HL-60/S4 treated with retinoic acid at 250 ng/mL for 4 days and 3 days (cell line): ENCODE measurements around the gene SLC28A1.
"Not testable (repeated sequence)": the region's sequence is repeated elsewhere in the genome, so short reads cannot be mapped to it uniquely, and the experiment has no call there.

ENCODE experiments used
- in situ Hi-C: fragments of 300-500 bp; cut with MboI; formaldehyde crosslinking; loops from 2 replicates; pipeline ENCODE4 v1.7.0; 2022; ENCODE audit warnings: low sequenced_read_pairs

Gene SLC28A1, protein sequence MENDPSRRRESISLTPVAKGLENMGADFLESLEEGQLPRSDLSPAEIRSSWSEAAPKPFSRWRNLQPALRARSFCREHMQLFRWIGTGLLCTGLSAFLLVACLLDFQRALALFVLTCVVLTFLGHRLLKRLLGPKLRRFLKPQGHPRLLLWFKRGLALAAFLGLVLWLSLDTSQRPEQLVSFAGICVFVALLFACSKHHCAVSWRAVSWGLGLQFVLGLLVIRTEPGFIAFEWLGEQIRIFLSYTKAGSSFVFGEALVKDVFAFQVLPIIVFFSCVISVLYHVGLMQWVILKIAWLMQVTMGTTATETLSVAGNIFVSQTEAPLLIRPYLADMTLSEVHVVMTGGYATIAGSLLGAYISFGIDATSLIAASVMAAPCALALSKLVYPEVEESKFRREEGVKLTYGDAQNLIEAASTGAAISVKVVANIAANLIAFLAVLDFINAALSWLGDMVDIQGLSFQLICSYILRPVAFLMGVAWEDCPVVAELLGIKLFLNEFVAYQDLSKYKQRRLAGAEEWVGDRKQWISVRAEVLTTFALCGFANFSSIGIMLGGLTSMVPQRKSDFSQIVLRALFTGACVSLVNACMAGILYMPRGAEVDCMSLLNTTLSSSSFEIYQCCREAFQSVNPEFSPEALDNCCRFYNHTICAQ

DNA sequence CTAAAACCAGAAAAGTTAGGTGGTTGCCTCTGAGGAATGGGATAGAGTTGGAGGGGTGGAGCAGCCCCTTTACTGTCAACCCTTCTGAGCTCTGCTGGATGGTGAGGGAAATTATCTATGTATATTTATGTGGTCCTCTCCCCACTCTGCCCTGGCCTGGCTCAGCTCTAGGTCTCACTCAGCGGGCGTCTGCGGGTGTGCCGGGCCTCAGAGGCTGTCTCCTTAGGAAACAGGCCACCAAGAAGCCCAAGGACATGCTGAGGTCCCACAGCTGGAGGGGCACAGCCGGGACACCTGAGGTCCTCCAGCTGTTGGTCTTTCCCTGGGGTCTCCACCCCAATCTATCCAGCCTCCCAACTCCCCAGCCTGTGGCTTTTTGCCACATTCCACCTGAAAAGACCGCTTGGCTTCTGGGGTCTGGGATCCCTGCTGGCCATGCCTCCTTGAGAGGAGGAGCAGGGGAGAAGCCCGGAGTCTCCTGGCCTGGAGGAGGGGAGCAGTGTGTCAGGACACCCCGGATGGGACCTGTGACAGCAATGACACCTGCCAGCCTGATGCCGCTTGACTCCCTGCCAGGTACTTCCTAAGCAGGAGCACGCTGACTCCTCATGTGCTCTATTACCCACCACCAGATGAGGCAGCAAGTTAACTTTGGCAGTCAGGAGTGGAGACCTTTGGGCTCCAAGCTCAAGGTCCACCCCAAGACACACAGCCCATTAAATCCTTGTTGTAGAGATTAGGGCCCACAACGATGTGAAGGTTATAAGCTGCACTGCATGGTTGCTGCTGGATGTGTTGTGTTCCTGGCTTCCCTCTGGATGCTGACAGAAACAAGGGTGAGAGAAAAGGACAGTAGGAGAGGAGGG lies at the start of gene SLC28A1:
Gene SLC28A1, plus strand, starts transcription at position 747 of the 866 bp plus-strand sequence. CDS start 3,099 bp downstream, outside the sequence.
- in situ Hi-C loops: no loop called here

- in situ Hi-C loops: no loop called here
Measured at GRCh38 chr15:84834969-84835368, 49.5 kb upstream of the SLC28A1 start.

DNA sequence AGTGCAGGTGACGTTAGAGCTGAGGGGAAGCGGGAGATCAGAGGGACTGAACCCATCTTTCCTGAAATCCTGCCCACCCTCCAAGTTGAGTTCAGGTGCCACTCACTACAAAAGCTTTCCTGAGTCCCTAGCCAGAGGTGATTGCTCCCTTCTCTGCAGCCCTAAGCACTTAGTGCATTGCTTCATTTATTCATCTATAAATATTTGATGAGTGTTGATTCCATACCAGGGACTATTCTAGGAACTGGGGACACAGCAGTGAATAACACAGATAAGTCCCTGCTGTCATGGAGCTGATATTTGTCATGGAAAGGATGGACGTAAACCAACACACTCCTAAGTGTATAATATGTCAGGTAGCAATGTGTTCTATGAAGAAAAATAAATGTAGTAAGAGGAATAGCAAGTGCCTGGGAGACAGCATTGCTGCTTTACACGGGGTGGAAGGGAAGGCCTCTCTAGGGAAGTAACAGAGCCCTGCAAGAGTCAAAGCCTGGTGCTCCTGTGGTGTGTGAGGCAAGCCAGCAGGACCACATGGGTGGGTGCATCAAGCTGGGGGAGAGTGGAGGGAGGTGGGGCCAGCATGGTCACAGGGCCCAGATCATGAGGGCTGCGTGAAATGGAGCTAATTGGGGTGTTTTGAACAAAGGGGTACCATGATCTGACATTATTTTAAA lies 48.7 kb upstream of the SLC28A1 start:
- in situ Hi-C loops: no loop called here

DNA sequence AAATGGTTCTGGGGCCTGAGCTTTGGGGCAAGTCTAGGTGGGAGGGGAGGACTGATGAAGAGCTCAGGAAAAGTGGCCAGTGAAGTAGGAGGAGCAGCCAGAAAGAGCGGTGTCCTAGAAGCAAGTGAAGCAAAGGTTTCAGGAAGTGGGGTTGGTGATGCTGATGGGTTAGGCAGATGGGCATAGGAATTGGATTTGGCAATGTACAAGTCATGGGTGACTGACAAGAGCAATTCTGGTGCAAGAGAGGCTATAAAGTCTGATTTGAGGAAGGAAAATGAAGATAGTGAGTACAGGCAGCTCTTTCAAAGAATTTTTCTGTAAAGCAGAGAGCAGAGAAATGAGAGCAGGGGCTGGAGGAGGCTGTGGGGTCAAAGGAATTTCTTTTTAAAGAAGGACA lies 47.6 kb upstream of the SLC28A1 start:
- in situ Hi-C loops: no loop called here

DNA sequence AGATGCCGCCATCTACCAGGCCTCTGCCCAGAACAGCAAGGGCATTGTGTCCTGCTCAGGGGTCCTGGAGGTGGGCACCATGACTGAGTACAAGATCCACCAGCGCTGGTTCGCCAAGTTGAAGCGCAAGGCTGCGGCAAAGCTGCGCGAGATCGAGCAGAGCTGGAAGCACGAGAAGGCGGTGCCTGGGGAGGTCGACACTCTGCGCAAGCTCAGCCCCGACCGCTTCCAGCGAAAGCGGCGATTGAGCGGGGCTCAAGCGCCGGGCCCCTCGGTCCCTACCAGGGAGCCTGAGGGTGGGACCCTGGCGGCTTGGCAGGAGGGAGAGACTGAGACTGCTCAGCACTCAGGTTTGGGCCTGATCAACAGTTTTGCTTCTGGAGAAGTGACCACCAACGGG lies 44.7 kb upstream of the SLC28A1 start:
- in situ Hi-C loops: no loop called here

DNA sequence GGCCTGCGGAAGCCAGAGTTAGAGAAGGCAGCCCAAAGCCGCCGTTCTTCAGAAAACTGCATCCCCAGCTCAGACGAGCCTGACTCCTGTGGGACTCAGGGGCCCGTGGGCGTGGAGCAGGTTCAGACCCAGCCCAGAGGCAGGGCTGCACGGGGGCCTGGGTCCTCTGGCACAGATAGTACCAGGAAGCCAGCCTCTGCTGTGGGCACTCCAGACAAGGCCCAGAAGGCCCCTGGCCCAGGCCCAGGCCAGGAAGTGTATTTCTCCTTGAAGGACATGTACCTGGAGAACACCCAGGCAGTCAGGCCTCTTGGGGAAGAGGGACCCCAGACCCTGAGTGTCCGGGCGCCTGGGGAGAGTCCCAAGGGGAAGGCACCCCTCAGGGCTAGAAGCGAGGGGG lies 44.2 kb upstream of the SLC28A1 start:
- in situ Hi-C loops: no loop called here

GRCh38 chr15:84840741-84841429 lies 43.6 kb upstream of the SLC28A1 start:
- in situ Hi-C loops: no loop called here

- in situ Hi-C loops: no loop called here
Measured at GRCh38 chr15:84842781-84843180, 41.7 kb upstream of the SLC28A1 start.

GRCh38 chr15:84844964-84845363 lies 39.5 kb upstream of the SLC28A1 start:
- in situ Hi-C loops: no loop called here

- in situ Hi-C loops: not testable (repeated sequence)
Measured at GRCh38 chr15:84845631-84846030, 38.8 kb upstream of the SLC28A1 start.

- in situ Hi-C loops: no loop called here
Measured at GRCh38 chr15:84846269-84846668, 38.2 kb upstream of the SLC28A1 start.

- in situ Hi-C loops: no loop called here
Measured at GRCh38 chr15:84847382-84847781, 37.1 kb upstream of the SLC28A1 start.

DNA sequence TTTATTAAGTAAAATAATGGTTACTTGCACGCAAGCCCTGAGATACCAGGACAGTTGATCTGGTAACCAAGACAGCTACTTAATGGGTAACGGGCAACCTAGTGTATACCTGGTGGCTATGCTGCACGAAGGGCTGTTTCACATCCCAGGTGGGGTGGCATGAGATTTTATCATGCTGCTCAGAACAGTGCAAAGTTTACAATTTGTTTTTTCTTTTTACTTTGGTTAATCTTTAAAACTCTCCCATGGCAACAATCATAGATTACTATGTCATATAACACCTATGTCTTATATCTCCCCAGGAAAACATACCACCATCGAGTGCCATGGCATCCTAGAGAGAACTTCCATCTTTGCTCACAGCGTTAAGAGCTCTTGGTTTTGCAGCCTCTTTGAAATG lies 32.2 kb upstream of the SLC28A1 start:
- in situ Hi-C loops: no loop called here

GRCh38 chr15:84855136-84855535 lies 29.3 kb upstream of the SLC28A1 start:
- in situ Hi-C loops: no loop called here

GRCh38 chr15:84855765-84856164 lies 28.7 kb upstream of the SLC28A1 start:
- in situ Hi-C loops: no loop called here

DNA sequence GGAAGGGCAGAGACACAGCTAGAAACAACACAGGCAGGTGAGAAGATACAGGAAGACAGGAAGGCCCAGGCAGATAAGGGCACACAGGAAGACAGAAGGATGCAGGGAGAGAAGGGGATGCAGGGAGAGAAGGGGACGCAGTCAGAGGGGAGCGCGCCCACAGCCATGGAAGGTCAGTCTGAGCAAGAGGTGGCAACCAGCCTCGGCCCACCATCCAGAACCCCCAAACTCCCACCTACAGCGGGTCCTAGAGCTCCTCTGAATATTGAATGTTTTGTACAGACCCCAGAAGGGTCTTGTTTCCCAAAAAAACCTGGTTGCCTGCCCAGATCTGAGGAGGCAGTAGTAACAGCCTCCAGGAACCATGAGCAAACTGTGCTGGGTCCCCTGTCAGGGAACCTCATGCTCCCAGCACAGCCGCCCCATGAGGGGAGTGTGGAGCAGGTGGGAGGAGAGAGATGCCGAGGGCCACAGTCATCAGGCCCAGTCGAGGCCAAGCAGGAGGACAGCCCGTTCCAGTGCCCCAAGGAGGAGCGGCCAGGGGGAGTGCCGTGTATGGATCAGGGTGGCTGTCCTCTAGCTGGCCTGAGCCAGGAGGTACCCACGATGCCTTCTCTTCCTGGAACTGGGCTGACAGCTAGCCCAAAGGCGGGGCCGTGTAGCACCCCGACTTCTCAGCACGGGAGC lies 27.6 kb upstream of the SLC28A1 start:
- in situ Hi-C loops: no loop called here

DNA sequence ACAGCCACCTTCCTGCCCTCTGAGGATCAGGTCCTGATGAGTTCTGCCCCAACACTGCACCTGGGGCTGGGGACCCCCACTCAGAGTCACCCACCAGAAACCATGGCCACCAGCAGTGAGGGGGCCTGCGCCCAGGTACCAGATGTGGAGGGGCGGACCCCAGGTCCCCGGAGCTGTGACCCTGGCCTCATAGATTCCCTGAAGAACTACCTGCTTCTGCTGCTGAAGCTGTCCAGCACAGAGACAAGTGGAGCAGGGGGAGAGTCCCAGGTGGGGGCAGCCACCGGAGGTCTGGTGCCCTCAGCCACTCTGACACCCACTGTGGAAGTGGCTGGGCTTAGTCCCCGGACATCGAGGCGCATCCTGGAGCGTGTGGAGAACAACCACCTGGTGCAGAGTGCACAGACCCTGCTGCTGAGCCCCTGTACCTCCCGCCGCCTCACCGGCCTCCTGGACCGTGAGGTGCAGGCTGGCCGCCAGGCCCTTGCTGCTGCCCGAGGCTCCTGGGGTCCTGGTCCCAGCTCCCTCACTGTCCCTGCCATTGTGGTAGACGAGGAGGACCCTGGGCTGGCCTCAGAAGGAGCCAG lies 27.0 kb upstream of the SLC28A1 start:
- in situ Hi-C loops: no loop called here

DNA sequence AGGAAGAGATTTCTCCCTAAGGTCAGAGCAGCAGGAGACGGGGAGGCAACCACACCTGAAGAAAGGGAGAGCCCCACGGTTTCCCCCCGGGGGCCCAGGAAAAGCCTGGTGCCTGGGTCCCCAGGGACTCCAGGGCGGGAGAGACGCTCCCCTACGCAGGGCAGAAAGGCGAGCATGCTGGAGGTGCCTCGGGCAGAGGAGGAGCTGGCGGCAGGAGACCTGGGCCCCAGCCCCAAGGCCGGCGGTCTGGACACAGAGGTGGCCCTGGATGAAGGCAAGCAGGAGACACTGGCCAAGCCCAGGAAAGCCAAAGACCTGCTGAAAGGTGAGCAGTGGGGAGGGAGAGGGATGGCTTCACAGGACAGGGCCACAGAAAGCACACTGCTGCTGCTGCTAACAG lies 26.2 kb upstream of the SLC28A1 start:
- in situ Hi-C loops: no loop called here

DNA sequence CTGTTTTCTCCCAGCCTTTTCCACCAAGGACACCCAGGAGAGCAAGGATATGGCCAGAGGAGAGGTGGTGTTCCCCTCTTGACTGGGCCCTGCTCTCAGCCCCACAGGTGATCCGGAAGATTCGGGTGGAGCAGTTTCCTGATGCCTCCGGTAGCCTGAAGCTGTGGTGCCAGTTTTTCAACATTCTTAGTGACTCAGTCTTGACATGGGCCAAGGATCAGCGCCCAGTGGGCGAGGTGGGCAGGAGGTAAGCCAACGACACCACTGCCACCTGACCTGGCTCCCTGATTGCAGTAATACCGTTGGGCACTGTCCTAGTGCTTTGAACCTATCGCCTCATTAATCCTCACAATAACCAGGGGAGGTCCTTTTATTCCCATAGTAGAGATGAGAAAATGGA lies 25.3 kb upstream of the SLC28A1 start:
- in situ Hi-C loops: no loop called here
